Stimulated activated CD8-positive, alpha-beta memory T cell treated with anti-CD3 and anti-CD28 coated beads, Interleukin-15, amount 100 ng/mL, for 4 hours (primary cell): ENCODE measurements around the gene KNDC1.
"Not testable (repeated sequence)": the region's sequence is repeated elsewhere in the genome, so short reads cannot be mapped to it uniquely, and the experiment has no call there.

Experiments used
- DNase-seq, 2 donors: peaks; one replicate each; pipeline ENCODE4 v3.0.0-alpha.2; 2020; ENCODE audit warnings: low read depth in 2 of 2

Gene KNDC1

GRCh38 chr10:133221756-133222155 lies 61.7 kb downstream of the KNDC1 start:
- DNase-seq, result not testable (repeated sequence)

GRCh38 chr10:133224076-133224475 lies 64.1 kb downstream of the KNDC1 start:
- no peak for DNase-seq

GRCh38 chr10:133224756-133225372 lies 64.8 kb downstream of the KNDC1 start:
- no peak for DNase-seq

GRCh38 chr10:133225707-133226191 lies 65.7 kb downstream of the KNDC1 start:
- DNase-seq, result no peak

GRCh38 chr10:133226251-133226808 lies 66.3 kb downstream of the KNDC1 start:
- DNase-seq, result no peak

- no peak for DNase-seq
Observed at GRCh38 chr10:133227256-133227655, 67.2 kb downstream of the KNDC1 start.

- DNase-seq, result no peak
Observed at GRCh38 chr10:133229265-133230043, 69.4 kb downstream of the KNDC1 start.

- no peak for DNase-seq
Observed at GRCh38 chr10:133230044-133230361, 70.0 kb downstream of the KNDC1 start, which contains the start of gene UTF1. Gene UTF1, plus strand, starts transcription at chr10:133230217. Its CDS starts 72 bp downstream, at chr10:133230289.

GRCh38 chr10:133230387-133231195 lies 70.6 kb downstream of the KNDC1 start:
- no peak for DNase-seq

- no peak for DNase-seq
Observed at GRCh38 chr10:133231244-133231945, 71.4 kb downstream of the KNDC1 start.

- DNase-seq, result no peak
Observed at GRCh38 chr10:133231946-133232574, 72.0 kb downstream of the KNDC1 start.

- not testable (repeated sequence) for DNase-seq
Observed at GRCh38 chr10:133234796-133235195, 74.8 kb downstream of the KNDC1 start.

- no peak for DNase-seq
Observed at GRCh38 chr10:133235265-133235855, 75.3 kb downstream of the KNDC1 start.

GRCh38 chr10:133235932-133236331 lies 75.9 kb downstream of the KNDC1 start:
- DNase-seq, result no peak

- DNase-seq, result no peak
Observed at GRCh38 chr10:133236401-133237240, 76.6 kb downstream of the KNDC1 start.

- DNase-seq, result no peak
Observed at GRCh38 chr10:133237241-133237587, 77.2 kb downstream of the KNDC1 start.

GRCh38 chr10:133237588-133238465 lies 77.8 kb downstream of the KNDC1 start, which contains the start of gene VENTX:
Gene VENTX, plus strand, starts transcription at chr10:133237855. Its CDS starts 60 bp downstream, at chr10:133237915.
- DNase-seq, result no peak

GRCh38 chr10:133238466-133238804 lies 78.4 kb downstream of the KNDC1 start:
- DNase-seq, result no peak

- DNase-seq, result no peak
Observed at GRCh38 chr10:133239990-133240389, 80.0 kb downstream of the KNDC1 start.
